OCI-LY1 (cell line): ENCODE data around the gene PHYHIPL.

Experiments used
- H2AFZ ChIP-seq: fragments of 200-600 bp; sonication (generic), shearing (Covaris generic); 2 replicates; pipeline ENCODE4 v1.6.0; 2014; ENCODE audit warnings: antibody characterized with exemption, mild to moderate bottlenecking, low read length
- H3F3A ChIP-seq: fragments of 200-600 bp; sonication (generic), shearing (Covaris generic); 2 replicates; pipeline ENCODE4 v1.6.0; 2014; ENCODE audit warnings: mild to moderate bottlenecking, antibody characterized with exemption, low read length, moderate library complexity; ENCODE audit not compliant: insufficient read depth
- H3K27ac ChIP-seq: fragments of 200-600 bp; sonication (generic); 2 replicates; pipeline ENCODE4 v1.5.1; 2014; ENCODE audit warnings: low read length, mixed run types, mild to moderate bottlenecking, low read depth; ENCODE audit not compliant: poor library complexity, severe bottlenecking
- H3K27me3 ChIP-seq: fragments of 200-600 bp; sonication (generic); 2 replicates; pipeline ENCODE4 v1.6.0; 2014; ENCODE audit warnings: antibody characterized with exemption, mild to moderate bottlenecking, low read length, moderate library complexity; ENCODE audit not compliant: insufficient read depth
- H3K36me3 ChIP-seq: fragments of 200-600 bp; sonication (generic); 2 replicates; pipeline ENCODE4 v1.6.1; 2014; ENCODE audit warnings: mild to moderate bottlenecking, antibody characterized with exemption, low read length, moderate library complexity, mixed read lengths; ENCODE audit not compliant: insufficient read depth
- H3K4me1 ChIP-seq: fragments of 200-600 bp; sonication (generic); 2 replicates; pipeline ENCODE4 v1.5.1; 2014; ENCODE audit warnings: mild to moderate bottlenecking, low read length, moderate library complexity; ENCODE audit not compliant: insufficient read depth, severe bottlenecking
- H3K4me2 ChIP-seq: fragments of 200-600 bp; sonication (generic), shearing (Covaris generic); 2 replicates; pipeline ENCODE4 v1.6.1; 2014; ENCODE audit warnings: low read length
- H3K4me3 ChIP-seq: fragments of 200-600 bp; sonication (generic); 2 replicates; pipeline ENCODE4 v1.5.1; 2014; ENCODE audit warnings: low read length, low read depth, mild to moderate bottlenecking, mixed read lengths; ENCODE audit not compliant: poor library complexity, severe bottlenecking
- H3K79me2 ChIP-seq: fragments of 200-600 bp; shearing (Covaris generic); 2 replicates; pipeline ENCODE4 v1.6.1; 2016; ENCODE audit warnings: mixed run types, low read length, mixed read lengths; ENCODE audit not compliant: insufficient read depth
- H3K9ac ChIP-seq: fragments of 200-600 bp; sonication (generic), shearing (Covaris generic); 2 replicates; pipeline ENCODE4 v1.6.1; 2014; ENCODE audit warnings: mild to moderate bottlenecking, low read length, mixed read lengths
- H3K9me2 ChIP-seq: fragments of 200-600 bp; sonication (generic), shearing (Covaris generic); 2 replicates; pipeline ENCODE4 v1.6.1; 2014; ENCODE audit warnings: low read depth, mild to moderate bottlenecking, low read length, mixed read lengths
- H3K9me3 ChIP-seq: fragments of 200-600 bp; shearing (Covaris generic); 2 replicates; pipeline ENCODE4 v1.6.1; 2014; ENCODE audit warnings: low read length, mixed read lengths
- H4K20me1 ChIP-seq: fragments of 200-600 bp; sonication (generic), shearing (Covaris generic); 2 replicates; pipeline ENCODE4 v1.6.0; 2016; ENCODE audit warnings: mild to moderate bottlenecking, low read length; ENCODE audit not compliant: insufficient read depth
- EZH2 ChIP-seq: fragments of 200-600 bp; sonication (generic), shearing (Covaris generic); IDR thresholded peaks from 2 replicates; pipeline ENCODE4 v1.8.0; 2017; ENCODE audit warnings: borderline replicate concordance, mixed run types, mild to moderate bottlenecking, antibody characterized with exemption, low read length, moderate library complexity, mixed read lengths
- TF ChIP-seq, protein P1 (sequence below): fragments of 200-600 bp; sonication (generic), shearing (Covaris generic); IDR thresholded peaks from 2 replicates; pipeline ENCODE4 v1.5.1; 2017; ENCODE audit warnings: mild to moderate bottlenecking, antibody characterized with exemption, low read length, moderate library complexity, mixed read lengths

The PHYHIPL gene

DNA sequence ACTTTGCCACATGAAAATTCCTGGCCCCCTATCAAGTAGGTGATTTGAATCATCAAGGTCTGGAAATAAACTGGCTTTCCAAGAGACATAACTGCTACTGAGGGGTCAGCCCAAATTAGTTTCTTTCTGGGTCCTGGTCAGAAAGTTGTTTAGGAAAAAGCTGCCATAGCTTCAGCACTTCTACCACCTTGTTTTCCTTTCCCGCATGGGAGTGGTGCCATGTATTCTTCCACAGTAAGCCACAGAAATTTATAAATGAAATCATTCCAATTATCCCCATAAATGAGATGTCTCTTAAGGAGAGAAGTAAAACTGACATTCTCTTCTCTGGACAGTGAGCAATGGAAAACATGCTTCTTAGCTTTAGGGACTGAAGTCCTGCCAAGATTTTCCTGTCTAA lies 80.8 kb downstream of the PHYHIPL start:
- Histone ChIP-seq H2AFZ (no peak overlapping the region), H3K4me3 (no peak overlapping the region), H3K9ac (no peak overlapping the region), H3K79me2 (no peaks in the 10 kb centered on the region), H3F3A (no peaks in the 10 kb centered on the region), H3K27me3 (no peaks in the 10 kb centered on the region), H3K36me3 (no peaks in the 10 kb centered on the region), H3K9me2 (no peaks in the 10 kb centered on the region), H3K9me3 (no peaks in the 10 kb centered on the region), H4K20me1 (no peaks in the 10 kb centered on the region), H3K4me1 (no peaks in the 10 kb centered on the region), H3K27ac (no peak overlapping the region), H3K4me2 (no peak overlapping the region)
- TF ChIP-seq EZH2, result no peak
- TF ChIP-seq, protein P1, sequence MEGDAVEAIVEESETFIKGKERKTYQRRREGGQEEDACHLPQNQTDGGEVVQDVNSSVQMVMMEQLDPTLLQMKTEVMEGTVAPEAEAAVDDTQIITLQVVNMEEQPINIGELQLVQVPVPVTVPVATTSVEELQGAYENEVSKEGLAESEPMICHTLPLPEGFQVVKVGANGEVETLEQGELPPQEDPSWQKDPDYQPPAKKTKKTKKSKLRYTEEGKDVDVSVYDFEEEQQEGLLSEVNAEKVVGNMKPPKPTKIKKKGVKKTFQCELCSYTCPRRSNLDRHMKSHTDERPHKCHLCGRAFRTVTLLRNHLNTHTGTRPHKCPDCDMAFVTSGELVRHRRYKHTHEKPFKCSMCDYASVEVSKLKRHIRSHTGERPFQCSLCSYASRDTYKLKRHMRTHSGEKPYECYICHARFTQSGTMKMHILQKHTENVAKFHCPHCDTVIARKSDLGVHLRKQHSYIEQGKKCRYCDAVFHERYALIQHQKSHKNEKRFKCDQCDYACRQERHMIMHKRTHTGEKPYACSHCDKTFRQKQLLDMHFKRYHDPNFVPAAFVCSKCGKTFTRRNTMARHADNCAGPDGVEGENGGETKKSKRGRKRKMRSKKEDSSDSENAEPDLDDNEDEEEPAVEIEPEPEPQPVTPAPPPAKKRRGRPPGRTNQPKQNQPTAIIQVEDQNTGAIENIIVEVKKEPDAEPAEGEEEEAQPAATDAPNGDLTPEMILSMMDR, result no peak

DNA sequence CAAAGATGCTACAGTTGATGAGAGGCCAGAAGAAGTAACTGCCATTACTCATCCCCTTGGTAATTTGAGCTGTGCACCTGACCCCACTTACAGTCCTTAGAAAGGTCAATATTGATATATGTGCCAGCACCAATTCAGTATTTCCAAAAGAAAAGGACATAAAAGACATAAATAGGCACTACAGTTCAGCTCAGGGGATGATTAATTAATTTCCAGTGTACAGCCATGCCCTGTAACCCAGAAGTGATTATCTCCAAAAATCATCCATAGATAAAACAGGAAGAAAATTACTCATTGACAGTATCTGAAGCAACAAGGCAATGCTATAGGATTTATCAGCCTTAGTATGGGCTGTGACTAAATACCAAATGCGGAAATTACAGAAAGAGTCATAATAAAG lies 82.4 kb downstream of the PHYHIPL start:
- no peaks in the 10 kb centered on the region for H4K20me1 ChIP-seq

DNA sequence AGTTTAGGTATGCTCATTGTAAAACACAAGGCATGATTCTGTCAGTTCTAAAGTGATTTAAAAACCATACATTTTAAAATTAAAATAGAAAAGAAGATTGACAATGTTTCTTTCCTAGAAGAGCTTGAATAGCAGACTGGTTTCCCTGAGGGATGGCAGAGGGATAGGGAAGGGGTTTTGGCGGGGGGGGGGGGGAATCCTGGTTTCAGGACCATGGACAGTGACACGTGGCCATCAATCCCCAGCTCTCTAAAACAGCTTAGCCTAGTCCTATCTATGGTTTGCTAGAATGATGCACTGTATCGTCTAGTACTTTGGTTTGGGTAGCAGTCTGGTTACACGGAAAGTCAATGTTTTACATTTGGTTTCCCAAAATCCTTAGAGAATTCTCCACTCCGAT lies 88.7 kb downstream of the PHYHIPL start:
- no peaks in the 10 kb centered on the region for H3K9me3 ChIP-seq
- no peaks in the 10 kb centered on the region for H3K27me3 ChIP-seq
- H3K36me3 ChIP-seq, result no peaks in the 10 kb centered on the region
- no peak overlapping the region for H2AFZ ChIP-seq
- H3K9ac ChIP-seq, result no peak overlapping the region
- H3K4me3 ChIP-seq, result no peak overlapping the region
- H3K79me2 ChIP-seq, result no peaks in the 10 kb centered on the region
- no peaks in the 10 kb centered on the region for H3F3A ChIP-seq
- H3K9me2 ChIP-seq, result no peaks in the 10 kb centered on the region
- no peak for TF ChIP-seq EZH2
- TF ChIP-seq, protein P1, result no peak
- no peak overlapping the region for H3K4me2 ChIP-seq
- H3K4me1 ChIP-seq, result no peaks in the 10 kb centered on the region
- H3K27ac ChIP-seq, result no peak overlapping the region
- no peaks in the 10 kb centered on the region for H4K20me1 ChIP-seq

More for the DNA sequence above, 82.4 kb downstream of the PHYHIPL start:
- H3K9ac ChIP-seq, result no peak overlapping the region
- TF ChIP-seq, protein P1, result no peak
- no peak for TF ChIP-seq EZH2
- no peaks in the 10 kb centered on the region for H3K79me2 ChIP-seq
- H3K36me3 ChIP-seq, result no peaks in the 10 kb centered on the region
- no peak overlapping the region for H3K4me2 ChIP-seq
- H3K9me2 ChIP-seq, result no peaks in the 10 kb centered on the region
- H3K27me3 ChIP-seq, result no peaks in the 10 kb centered on the region
- H2AFZ ChIP-seq, result no peak overlapping the region
- no peak overlapping the region for H3K27ac ChIP-seq
- no peaks in the 10 kb centered on the region for H3F3A ChIP-seq
- H3K4me1 ChIP-seq, result no peaks in the 10 kb centered on the region
- no peaks in the 10 kb centered on the region for H3K9me3 ChIP-seq
- H3K4me3 ChIP-seq, result no peak overlapping the region
